HepG2 (cell line): Measurements from ENCODE around the gene UVSSA. TPM values are rescaled to one million over a fixed set of nuclear protein-coding genes. Genes with fewer than 3 reads are reported as not detected.

ENCODE experiments used
- ATAC-seq: fragments of 200-7000 bp; cut with Tn5 transposase; 3 replicates; pipeline ENCODE4 v1.9.1; 2020; ENCODE audit warnings: mild to moderate bottlenecking, moderate library complexity
- BruUV-seq: library from RNA; stranded (reverse); fragments of 400-500 nt; replicated peaks from 2 replicates; lab custom pipeline; 2021; lab: Mats Ljungman, UMichigan
- CTCF ChIA-PET: fragments of 300-600 bp; formaldehyde crosslinking; extraction: SDS; loops from one replicate; lab custom pipeline; 2021; ENCODE audit warnings: low total read pairs, inconsistent platforms, low intra/inter-chr PET ratio; lab: Yijun Ruan, JAX
- POLR2A ChIA-PET: fragments of 350-600 bp; sonication (Branson Sonifier 250); formaldehyde crosslinking; loops from one replicate; lab custom pipeline; 2020; ENCODE audit warnings: antibody characterized with exemption, inconsistent platforms; lab: Yijun Ruan, JAX
- DNase-seq: peaks from one replicate; pipeline ENCODE4 v3.0.0-alpha.2; 2015; ENCODE audit warnings: low spot score
- FAIRE-seq: peaks from 3 replicates; lab custom pipeline; 2011; peaks lifted over from hg19 to GRCh38; lab: Jason Lieb, UNC
- H2AFZ ChIP-seq: one replicate; pipeline ENCODE4 v1.6.1; 2011; ENCODE audit warnings: low read length, inconsistent platforms
- H3K27ac ChIP-seq: fragments of 300-600 bp; 3 replicates; pipeline ENCODE4 v1.8.0; 2011; ENCODE audit warnings: mixed run types, mild to moderate bottlenecking, mixed read lengths, low read length, inconsistent platforms; ENCODE audit not compliant: insufficient read depth; ENCODE audit errors: extremely low read length
- H3K27me3 ChIP-seq, 2 experiments: fragments of 200-600 bp in 1 of 2; 2 replicates in 1 of 2; 3 replicates in 1 of 2; pipeline versions ENCODE4 v1.6.0 to v1.8.0; 2011; ENCODE audit warnings: low read length in 2 of 2, mild to moderate bottlenecking in 2 of 2, moderate library complexity in 2 of 2, inconsistent platforms in 1 of 2; ENCODE audit not compliant: insufficient read depth in 2 of 2, control insufficient read depth in 1 of 2
- H3K36me3 ChIP-seq, 2 experiments: fragments of 200-600 bp in 1 of 2; replicated peaks in 1 of 2; 2 replicates in 1 of 2; 3 replicates in 1 of 2; pipeline versions ENCODE4 v1.5.1 to v1.8.0; 2011; ENCODE audit warnings: low read length in 2 of 2, inconsistent platforms in 1 of 2; ENCODE audit not compliant: insufficient read depth in 2 of 2, control insufficient read depth in 1 of 2
- H3K4me1 ChIP-seq: 2 replicates; pipeline ENCODE4 v1.5.1; 2012; ENCODE audit warnings: low read length, inconsistent platforms; ENCODE audit not compliant: insufficient read depth
- H3K4me2 ChIP-seq: 2 replicates; pipeline ENCODE4 v1.6.0; 2011; ENCODE audit warnings: low read depth, low read length, inconsistent platforms
- H3K4me3 ChIP-seq, 3 experiments: fragments of 200-600 bp in 1 of 3; sonication (generic), shearing (Covaris generic) in 1 of 3; replicated peaks in 1 of 3; 2 replicates each; pipeline ENCODE4 v1.5.1; 2011 to 2016; ENCODE audit warnings: low read length in 3 of 3, inconsistent platforms in 2 of 3, low read depth in 2 of 3, mild to moderate bottlenecking in 2 of 3, control low read depth in 1 of 3, mixed read lengths in 1 of 3; ENCODE audit not compliant: insufficient read depth in 1 of 3
- H3K79me2 ChIP-seq: one replicate; pipeline ENCODE4 v1.6.1; 2011; ENCODE audit warnings: low read length, inconsistent platforms; ENCODE audit not compliant: insufficient read depth
- H3K9ac ChIP-seq: 2 replicates; pipeline ENCODE4 v1.6.0; 2011; ENCODE audit warnings: mild to moderate bottlenecking, low read depth, low read length, inconsistent platforms; ENCODE audit not compliant: insufficient read depth
- H3K9me3 ChIP-seq: 2 replicates; pipeline ENCODE4 v1.5.1; 2012; ENCODE audit warnings: mild to moderate bottlenecking, low read length
- H4K20me1 ChIP-seq: 2 replicates; pipeline ENCODE4 v1.6.0; 2011; ENCODE audit warnings: inconsistent platforms, mild to moderate bottlenecking, low read length, moderate library complexity; ENCODE audit not compliant: insufficient read depth
- AGO2 ChIP-seq: fragments of 200-400 bp; formaldehyde crosslinking; optimal IDR thresholded peaks from 2 replicates; pipeline ENCODE3; 2017; ENCODE audit warnings: mild to moderate bottlenecking, low read depth, low read length, moderate library complexity
- FOSL2 ChIP-seq: sonication (generic); formaldehyde crosslinking; IDR thresholded peaks from 2 replicates; pipeline ENCODE4 v1.4.0; 2020; ENCODE audit warnings: missing genetic modification reagents
- FOXK2 ChIP-seq: fragments of 450-650 bp; IDR thresholded peaks from 2 replicates; pipeline ENCODE4 v1.6.1; 2016
- ISL2 ChIP-seq: sonication (generic); formaldehyde crosslinking; IDR thresholded peaks from 2 replicates; pipeline ENCODE4 v1.5.0; 2020; ENCODE audit warnings: missing genetic modification reagents
- TCF7 ChIP-seq: sonication (generic); IDR thresholded peaks from 2 replicates; pipeline ENCODE4 v1.6.1; 2016; ENCODE audit warnings: antibody characterized with exemption, low read depth
- ZBTB38 ChIP-seq: sonication (generic); formaldehyde crosslinking; IDR thresholded peaks from 2 replicates; pipeline ENCODE4 v1.5.1; 2020; ENCODE audit warnings: mild to moderate bottlenecking, missing genetic modification reagents
- ZNF280B ChIP-seq: sonication (generic); formaldehyde crosslinking; IDR thresholded peaks from 2 replicates; pipeline ENCODE4 v1.5.0; 2020; ENCODE audit warnings: missing genetic modification reagents, mild to moderate bottlenecking, borderline replicate concordance
- ZNF558 ChIP-seq: sonication (generic); formaldehyde crosslinking; IDR thresholded peaks from 2 replicates; pipeline ENCODE4 v1.9.0; 2022; ENCODE audit warnings: mild to moderate bottlenecking, missing genetic modification reagents, borderline replicate concordance
- ZNF850 ChIP-seq: sonication (generic); formaldehyde crosslinking; conservative IDR thresholded peaks from 2 replicates; pipeline ENCODE4 v1.9.0; 2021; ENCODE audit warnings: mild to moderate bottlenecking, missing genetic modification reagents
- WGBS: methylation state at CpG from one replicate; pipeline ENCODE4 v1.1.6; 2017; ENCODE audit warnings: low lambda C conversion rate; 5-methylcytosine and 5-hydroxymethylcytosine counted together
- in situ Hi-C: cut with HindIII; loops from 2 replicates; pipeline ENCODE4 v1.10.0; 2017; ENCODE audit warnings: low pct_unique_long_range_greater_than_20kb; ENCODE audit not compliant: extremely low pct_ligation_motif_present
- intact Hi-C: fragments of 100-400 bp; cut with micrococcal nuclease; formaldehyde crosslinking; loops from one replicate; pipeline ENCODE4 v1.10.0; 2022; ENCODE audit not compliant: unreplicated experiment
- polyA plus RNA-seq, 8 experiments: library from polyadenylated mRNA; depleted of rRNA in 3 of 8; stranded (reverse) in 7 of 8; unstranded in 1 of 8; fragments of >200 nt; fragmentation: Illumina TruSeq in 4 of 8; extraction: Trizol in 4 of 8; gene quantifications; 2 replicates each; pipeline versions ENCODE4 v1.2.1 to v1.2.3, GENCODE V29; 2011 to 2016; ENCODE audit warnings: low read depth in 4 of 8, missing spikeins in 1 of 8, mixed read lengths in 1 of 8; ENCODE audit not compliant: insufficient read depth in 1 of 8
- total RNA-seq, 5 experiments: library from RNA; depleted of rRNA; stranded (reverse); fragments of >200 nt; fragmentation: Illumina TruSeq; extraction: Trizol; gene quantifications; 2 replicates each; pipeline ENCODE4 v1.2.3, GENCODE V29; 2016; ENCODE audit warnings: low read depth in 1 of 5

UVSSA gene
- total and polyA plus RNA-seq, 2 of the 13 experiments (the other 11 are each of a cell fraction or from before 2014, with no cell fraction given): 4.6 to 8.4 TPM

- peaks cover 11% of the 10 kb centered on the region; the same call in 1 of the 2 replicates for H4K20me1 ChIP-seq
- TF ChIP-seq ZNF280B (CRISPR knock-in tag) (no peak), TCF7 (no peak), FOSL2 (CRISPR knock-in tag) (no peak), FOXK2 (no peak), ZBTB38 (CRISPR knock-in tag) (peak; percentile 39; the same call in 1 of the 2 replicates), ZNF850 (CRISPR knock-in tag) (no peak), AGO2 (peak; percentile 50), ISL2 (no peak), ZNF558 (CRISPR knock-in tag) (no peak)
- H3K4me3 ChIP-seq: no peak overlapping the region
- intact Hi-C loops (loop anchor here (2.0 to 5.0 kb wide), 2 partner anchors 21 to 39 kb away; partner anchors contain the start of gene UVSSA), in situ Hi-C loops (no loop called here)
- peaks cover 73% of the 10 kb centered on the region for H3K4me1 ChIP-seq
- no peaks in the 10 kb centered on the region for H3K9me3 ChIP-seq
- H3K79me2 ChIP-seq: peaks cover 82% of the 10 kb centered on the region
- CTCF ChIA-PET: no interaction called here
- BruUV-seq: no TSS peak
- POLR2A ChIA-PET: interaction anchor here (1.5 to 2.6 kb wide), 5 partner anchors 18 to 135 kb away, joined by 6 to 29 read pairs (median 15); partner anchors contain the start of genes CTBP1, MAEA, SPON2 and UVSSA
- no peaks in the 10 kb centered on the region for H3K27me3 ChIP-seq
- DNase-seq (no peak), FAIRE-seq (no peak), ATAC-seq (no peak)
- H3K9ac ChIP-seq: no peak overlapping the region
- no peak overlapping the region for H3K4me2 ChIP-seq
- peaks cover 7 to 10% of the 10 kb centered on the region in 2 experiments; a peak in 4 of 5 replicates for H3K36me3 ChIP-seq
- H3K27ac ChIP-seq: no peak overlapping the region
- 97% methylated on average over 32 of the region's 34 CpGs for WGBS
- no peak overlapping the region for H2AFZ ChIP-seq
Observed at GRCh38 chr4:1307951-1308735, 38.9 kb upstream of the UVSSA start.
